IMR-90 (cell line): Measurements from ENCODE around the gene RNU6-9. TPM values are rescaled to one million over a fixed set of nuclear protein-coding genes. Genes with fewer than 3 reads are reported as not detected.
A peak's percentile ranks its signal among the peaks of the same experiment; 100 is the strongest.

ENCODE experiments used
- ATAC-seq: fragments of 200-7000 bp; cut with Tn5 transposase; 2 replicates; pipeline ENCODE4 v1.9.1; 2020; ENCODE audit warnings: low read depth, mild to moderate bottlenecking, moderate library complexity
- BruUV-seq: library from RNA; stranded (reverse); fragments of 400-500 nt; replicated peaks from 2 replicates; lab custom pipeline; 2021; lab: Mats Ljungman, UMichigan
- CTCF ChIA-PET: fragments of 300-600 bp; formaldehyde crosslinking; extraction: SDS; loops from one replicate; lab custom pipeline; 2021; ENCODE audit warnings: antibody characterized with exemption; lab: Yijun Ruan, JAX
- POLR2A ChIA-PET: fragments of 300-600 bp; sonication (Branson Sonifier 250); formaldehyde crosslinking; loops from one replicate; lab custom pipeline; 2022; ENCODE audit warnings: antibody characterized with exemption; ENCODE audit not compliant: unreplicated experiment; lab: Charles Lee
- DNase-seq: peaks from one replicate; pipeline ENCODE4 v3.0.0; 2013
- H2AFZ ChIP-seq: replicated peaks from 2 replicates; pipeline ENCODE3; 2013; ENCODE audit warnings: low read length, mild to moderate bottlenecking; ENCODE audit not compliant: poor library complexity
- H2AK5ac ChIP-seq: 2 replicates; pipeline ENCODE4 v1.6.1; 2013; ENCODE audit warnings: low read depth, low read length, inconsistent platforms
- H2AK9ac ChIP-seq: replicated peaks from 2 replicates; pipeline ENCODE3; 2013; ENCODE audit warnings: mild to moderate bottlenecking, low read depth, low read length, moderate library complexity; ENCODE audit not compliant: poor library complexity
- H2BK120ac ChIP-seq: 2 replicates; pipeline ENCODE4 v1.6.1; 2013; ENCODE audit warnings: low read depth, low read length, inconsistent platforms
- H2BK15ac ChIP-seq: 3 replicates; pipeline ENCODE4 v1.6.1; 2013; ENCODE audit warnings: low read depth, low read length, inconsistent platforms
- H2BK20ac ChIP-seq: 2 replicates; pipeline ENCODE4 v1.6.1; 2013; ENCODE audit warnings: low read depth, mild to moderate bottlenecking, inconsistent platforms, low read length, moderate library complexity
- H2BK5ac ChIP-seq: 2 replicates; pipeline ENCODE4 v1.6.1; 2013; ENCODE audit warnings: mild to moderate bottlenecking, low read depth, low read length, inconsistent platforms; ENCODE audit not compliant: poor library complexity, severe bottlenecking
- H3K14ac ChIP-seq: replicated peaks from 2 replicates; pipeline ENCODE4 v1.6.1; 2013; ENCODE audit warnings: low read depth, low read length, inconsistent platforms
- H3K18ac ChIP-seq: 2 replicates; pipeline ENCODE4 v1.6.1; 2013; ENCODE audit warnings: low read depth, low read length, control low read depth
- H3K23ac ChIP-seq: 2 replicates; pipeline ENCODE4 v1.6.1; 2013; ENCODE audit warnings: low read depth, low read length, inconsistent platforms
- H3K27ac ChIP-seq: 2 replicates; pipeline ENCODE4 v1.5.1; 2013; ENCODE audit warnings: mild to moderate bottlenecking, control low read depth, low read length; ENCODE audit not compliant: insufficient read depth
- H3K27me3 ChIP-seq: 2 replicates; pipeline ENCODE4 v1.6.1; 2013; ENCODE audit warnings: low read length; ENCODE audit not compliant: control insufficient read depth, insufficient read depth
- H3K36me3 ChIP-seq: 2 replicates; pipeline ENCODE4 v1.6.1; 2013; ENCODE audit warnings: low read length, mixed read lengths; ENCODE audit not compliant: control insufficient read depth, insufficient read depth
- H3K4ac ChIP-seq: 2 replicates; pipeline ENCODE4 v1.6.1; 2013; ENCODE audit warnings: low read depth, low read length, inconsistent platforms
- H3K4me1 ChIP-seq: 2 replicates; pipeline ENCODE4 v1.6.1; 2013; ENCODE audit warnings: low read length, mixed read lengths; ENCODE audit not compliant: control insufficient read depth, insufficient read depth
- H3K4me2 ChIP-seq: 2 replicates; pipeline ENCODE4 v1.6.1; 2013; ENCODE audit warnings: low read depth, mild to moderate bottlenecking, control low read depth, low read length, moderate library complexity
- H3K4me3 ChIP-seq: 2 replicates; pipeline ENCODE4 v1.5.1; 2013; ENCODE audit warnings: low read depth, mild to moderate bottlenecking, control low read depth, low read length, moderate library complexity; ENCODE audit not compliant: insufficient read depth
- H3K56ac ChIP-seq: 2 replicates; pipeline ENCODE4 v1.6.1; 2013; ENCODE audit warnings: low read length, inconsistent platforms; ENCODE audit not compliant: insufficient read depth; ENCODE audit errors: extremely low read depth
- H3K79me1 ChIP-seq, 2 experiments: 2 replicates each; pipeline ENCODE4 v1.6.1; 2013; ENCODE audit warnings: low read length in 2 of 2, inconsistent platforms in 1 of 2, low read depth in 1 of 2
- H3K9ac ChIP-seq: 2 replicates; pipeline ENCODE4 v1.6.1; 2013; ENCODE audit warnings: low read depth, low read length, control low read depth
- H3K9me1 ChIP-seq: 2 replicates; pipeline ENCODE4 v1.6.1; 2013; ENCODE audit warnings: low read length, inconsistent platforms; ENCODE audit not compliant: insufficient read depth
- H3K9me3 ChIP-seq: 2 replicates; pipeline ENCODE4 v1.6.1; 2013; ENCODE audit warnings: low read length; ENCODE audit not compliant: control insufficient read depth, insufficient read depth
- H4K20me1 ChIP-seq: 2 replicates; pipeline ENCODE4 v1.6.1; 2013; ENCODE audit warnings: low read length, inconsistent platforms; ENCODE audit not compliant: insufficient read depth
- H4K5ac ChIP-seq: 2 replicates; pipeline ENCODE4 v1.6.1; 2013; ENCODE audit warnings: mild to moderate bottlenecking, low read depth, low read length, control low read depth
- H4K8ac ChIP-seq, 2 experiments: 2 replicates each; pipeline ENCODE4 v1.6.1; 2013; ENCODE audit warnings: low read depth in 2 of 2, low read length in 2 of 2, control low read depth in 1 of 2, inconsistent platforms in 1 of 2
- H4K91ac ChIP-seq: 2 replicates; pipeline ENCODE4 v1.6.1; 2013; ENCODE audit warnings: low read depth, low read length, inconsistent platforms; ENCODE audit not compliant: insufficient read depth
- CEBPB ChIP-seq: IDR thresholded peaks from 2 replicates; pipeline ENCODE4 v1.6.1; 2012; ENCODE audit warnings: low read depth, low read length, improper control_type of control experiment
- CHD1 ChIP-seq: IDR thresholded peaks from 2 replicates; pipeline ENCODE4 v1.6.1; 2012; ENCODE audit warnings: low read depth, low read length, improper control_type of control experiment
- CTCF ChIP-seq: conservative IDR thresholded peaks from 2 replicates; pipeline ENCODE4 v1.5.1; 2012; ENCODE audit warnings: mild to moderate bottlenecking, low read depth, low read length, improper control_type of control experiment
- FOS ChIP-seq: fragments of 150-350 bp; IDR thresholded peaks from 2 replicates; pipeline ENCODE4 v1.6.1; 2016; ENCODE audit warnings: low read depth, low read length
- MAFK ChIP-seq: IDR thresholded peaks from 2 replicates; pipeline ENCODE4 v1.6.1; 2012; ENCODE audit warnings: low read depth, low read length, improper control_type of control experiment
- MXI1 ChIP-seq: IDR thresholded peaks from 2 replicates; pipeline ENCODE4 v1.6.1; 2012; ENCODE audit warnings: low read depth, mild to moderate bottlenecking, low read length, moderate library complexity, borderline replicate concordance
- NFE2L2 ChIP-seq: fragments of 150-350 bp; IDR thresholded peaks from 2 replicates; pipeline ENCODE4 v1.6.1; 2016; ENCODE audit warnings: low read depth, mild to moderate bottlenecking, low read length
- POLR2A ChIP-seq: IDR thresholded peaks from 2 replicates; pipeline ENCODE4 v1.6.1; 2012; ENCODE audit warnings: mild to moderate bottlenecking, low read depth, low read length
- RAD21 ChIP-seq: IDR thresholded peaks from 2 replicates; pipeline ENCODE4 v1.6.1; 2012; ENCODE audit warnings: low read length, improper control_type of control experiment
- SMC3 ChIP-seq: fragments of 150-350 bp; IDR thresholded peaks from 2 replicates; pipeline ENCODE4 v1.6.1; 2016; ENCODE audit warnings: low read depth, mild to moderate bottlenecking, antibody characterized with exemption, low read length, moderate library complexity
- USF2 ChIP-seq: fragments of 150-350 bp; IDR thresholded peaks from 2 replicates; pipeline ENCODE4 v1.6.1; 2017; ENCODE audit warnings: mild to moderate bottlenecking, antibody characterized with exemption, low read length, low read depth
- WGBS, 2 experiments: methylation state at CpG; one replicate each; pipeline versions ENCODE4 v1.1.5 to v1.1.7; 2013; ENCODE audit warnings: missing lambda C conversion rate in 2 of 2; ENCODE audit not compliant: insufficient read length in 1 of 2; ENCODE audit errors: extremely low coverage in 2 of 2; 5-methylcytosine and 5-hydroxymethylcytosine counted together
- dilution Hi-C: fragments of 300-500 bp; cut with HindIII; formaldehyde crosslinking; loops from one replicate; pipeline ENCODE4 v1.14.3; 2018; ENCODE audit warnings: low sequenced_read_pairs; ENCODE audit not compliant: unreplicated experiment
- in situ Hi-C: fragments of 300-500 bp; cut with MboI; formaldehyde crosslinking; loops from 3 replicates; pipeline ENCODE4 v1.14.3; 2019; ENCODE audit warnings: low sequenced_read_pairs, inconsistent platforms, mixed read lengths
- intact Hi-C: fragments of 100-400 bp; cut with micrococcal nuclease; formaldehyde crosslinking; loops from 2 replicates; pipeline ENCODE4 v1.10.0; 2022
- polyA plus RNA-seq, 3 experiments: library from polyadenylated mRNA; depleted of rRNA; stranded (reverse); fragments of >200 nt; gene quantifications; 2 replicates each; pipeline ENCODE4 v1.2.3, GENCODE V29; 2012; ENCODE audit warnings: low replicate concordance in 1 of 3
- total RNA-seq: library from RNA; depleted of rRNA; stranded (reverse); fragments of >200 nt; gene quantifications from 2 replicates; pipeline ENCODE4 v1.2.3, GENCODE V29; 2012

Gene RNU6-9
- total and polyA plus RNA-seq, 2 of the 4 experiments (the other 2 are of a cell fraction): not detected

- CTCF ChIA-PET: no interaction called here
- no peak overlapping the region for H4K91ac ChIP-seq
Observed at GRCh38 chr19:848386-848921, 44.8 kb upstream of the RNU6-9 start.

More at GRCh38 chr19:848386-848921, 44.8 kb upstream of the RNU6-9 start:
- H2AK9ac ChIP-seq: no peak overlapping the region
- POLR2A ChIA-PET: interaction anchor here (0.6 kb wide), 1 partner anchor 31 kb away, joined by 4 read pairs; no protein-coding TSS in a partner anchor
- H3K4ac ChIP-seq: no peak overlapping the region
- H3K4me2 ChIP-seq: no peak overlapping the region
- H2BK5ac ChIP-seq: no peak overlapping the region
- no peak overlapping the region for H3K14ac ChIP-seq
- H4K8ac ChIP-seq: no peak overlapping the region
- no peak overlapping the region for H3K18ac ChIP-seq
- WGBS, 2 experiments: 60% methylated on average over 6 of the region's 12 CpGs; no CpG with 5 or more reads in 1 of the 2 experiments
- no peak overlapping the region for H3K9ac ChIP-seq
- intact Hi-C loops (no loop called here), dilution Hi-C loops (no loop called here), in situ Hi-C loops (no loop called here)
- DNase-seq: no peak
- H4K5ac ChIP-seq: no peak overlapping the region
- H2AK5ac ChIP-seq: 0 out of 2 replicates have a peak overlapping the region, but pooled peaks have one; percentile 8
- H3K4me3 ChIP-seq: no peak overlapping the region
- no peak overlapping the region for H3K23ac ChIP-seq
- TF ChIP-seq CHD1 (no peak), MXI1 (no peak), POLR2A (no peak), SMC3 (no peak), NFE2L2 (no peak), CEBPB (no peak), CTCF (no peak), FOS (no peak), MAFK (no peak), RAD21 (no peak), USF2 (no peak)
- H3K9me1 ChIP-seq: no peaks in the 10 kb centered on the region
- peaks cover 6% of the 10 kb centered on the region for H3K4me1 ChIP-seq
- H3K56ac ChIP-seq: no peak overlapping the region
- H2AFZ ChIP-seq: no peak overlapping the region
- H3K9me3 ChIP-seq: no peaks in the 10 kb centered on the region
- no TSS peak for BruUV-seq
- no peak overlapping the region for H3K27ac ChIP-seq
- no peaks in the 10 kb centered on the region for H3K79me1 ChIP-seq
- H2BK120ac ChIP-seq: no peak overlapping the region
- no peak for ATAC-seq
- H2BK15ac ChIP-seq: no peak overlapping the region
- H3K36me3 ChIP-seq: no peaks in the 10 kb centered on the region
- H4K20me1 ChIP-seq: no peaks in the 10 kb centered on the region; the same call in 1 of the 2 replicates
- peaks cover 15% of the 10 kb centered on the region for H3K27me3 ChIP-seq
- no peak overlapping the region for H2BK20ac ChIP-seq
